Hepatocyte (in vitro differentiated cells): ENCODE data around the gene DOCK2.

Experiments
- CTCF ChIP-seq: fragments of 200-600 bp; sonication (generic); IDR thresholded peaks from 2 replicates; pipeline ENCODE4 v1.5.1; 2016; ENCODE audit warnings: antibody characterized with exemption, mild to moderate bottlenecking; ENCODE audit not compliant: poor library complexity
- EZH2 ChIP-seq: fragments of 200-600 bp; sonication (generic); IDR thresholded peaks from 2 replicates; pipeline ENCODE4 v1.6.1; 2016; ENCODE audit warnings: antibody characterized with exemption, mild to moderate bottlenecking, borderline replicate concordance
- EZH2phosphoT487 ChIP-seq: fragments of 200-600 bp; sonication (generic); IDR thresholded peaks from one replicate; pipeline ENCODE4 v1.6.1; 2018; ENCODE audit warnings: antibody characterized with exemption, mild to moderate bottlenecking, low read depth, moderate library complexity; ENCODE audit not compliant: unreplicated experiment, severe bottlenecking

DNA sequence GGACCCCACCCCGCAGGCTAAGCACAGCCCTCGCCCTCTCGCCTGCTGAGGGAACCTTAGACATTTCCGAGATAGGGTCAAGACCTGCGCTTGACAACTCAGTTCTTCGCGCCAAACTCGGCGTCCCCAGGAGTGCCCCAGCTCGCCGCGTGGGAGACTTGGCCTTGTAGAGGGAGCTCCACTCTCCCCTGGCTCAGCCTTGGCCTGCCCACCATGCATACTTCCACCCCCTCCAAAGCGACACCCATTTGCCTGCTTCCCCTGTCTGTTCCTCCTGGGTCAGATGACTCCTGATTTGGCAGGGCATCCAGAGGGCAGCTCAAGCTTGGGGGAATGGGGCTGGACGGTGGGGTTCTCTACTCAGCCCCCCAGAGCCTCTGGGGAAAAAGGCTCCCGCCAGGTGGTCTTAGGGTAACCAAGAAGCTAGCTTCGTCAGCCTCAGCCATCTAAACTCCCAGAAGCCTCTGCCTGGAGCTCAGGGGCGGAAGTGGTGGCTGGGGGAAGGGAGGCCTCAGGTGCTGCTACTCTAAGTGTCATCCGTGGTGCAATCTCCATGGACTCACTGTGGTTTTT is 560 bp downstream of the DOCK2 start:
- TF ChIP-seq CTCF (no peak), EZH2 (no peak), EZH2phosphoT487 (no peak)
